Activated naive CD8-positive, alpha-beta T cell treated with anti-CD3 and anti-CD28 coated beads, Interleukin-2, amount 10 ng/mL, durations not matched to agents 7 days and 5 days (primary cell): ENCODE results near the gene HSD17B8. TPM values are rescaled to one million over a fixed set of nuclear protein-coding genes. Genes with fewer than 3 reads are reported as not detected.

ENCODE experiments used
- ATAC-seq: fragments of 150-1000 bp; cut with Tn5 transposase; one replicate; pipeline ENCODE4 v1.10.0; 2021; ENCODE audit warnings: low read depth, moderate library complexity
- POLR2A ChIA-PET: fragments of 350-600 bp; sonication (Branson Sonifier 250); formaldehyde crosslinking; loops from one replicate; lab custom pipeline; 2021; ENCODE audit warnings: antibody characterized with exemption; lab: Charles Lee
- DNase-seq: peaks from one replicate; pipeline ENCODE4 v3.0.0; 2021
- H3K27ac Mint-ChIP-seq: one replicate; pipeline ENCODE4 v1.8.0; 2022; ENCODE audit warnings: mild to moderate bottlenecking, mixed read lengths
- H3K27me3 Mint-ChIP-seq: one replicate; pipeline ENCODE4 v1.8.0; 2022; ENCODE audit warnings: mild to moderate bottlenecking, moderate library complexity, mixed read lengths
- H3K36me3 Mint-ChIP-seq: one replicate; pipeline ENCODE4 v1.8.0; 2021; ENCODE audit warnings: mild to moderate bottlenecking, mixed read lengths
- H3K4me1 Mint-ChIP-seq: one replicate; pipeline ENCODE4 v1.8.0; 2021; ENCODE audit warnings: mixed read lengths
- H3K4me3 Mint-ChIP-seq: one replicate; pipeline ENCODE4 v1.8.0; 2022; ENCODE audit warnings: mild to moderate bottlenecking, moderate library complexity, mixed read lengths
- H3K9me3 Mint-ChIP-seq: one replicate; pipeline ENCODE4 v1.8.0; 2021; ENCODE audit warnings: mixed read lengths
- total RNA-seq, 2 experiments: library from RNA; stranded (reverse); gene quantifications; one replicate each; pipeline ENCODE4 v1.2.3, GENCODE V29; 2021

HSD17B8 gene
- total RNA-seq, 2 experiments from 2014 or later = 21.1 to 21.8 TPM

DNA sequence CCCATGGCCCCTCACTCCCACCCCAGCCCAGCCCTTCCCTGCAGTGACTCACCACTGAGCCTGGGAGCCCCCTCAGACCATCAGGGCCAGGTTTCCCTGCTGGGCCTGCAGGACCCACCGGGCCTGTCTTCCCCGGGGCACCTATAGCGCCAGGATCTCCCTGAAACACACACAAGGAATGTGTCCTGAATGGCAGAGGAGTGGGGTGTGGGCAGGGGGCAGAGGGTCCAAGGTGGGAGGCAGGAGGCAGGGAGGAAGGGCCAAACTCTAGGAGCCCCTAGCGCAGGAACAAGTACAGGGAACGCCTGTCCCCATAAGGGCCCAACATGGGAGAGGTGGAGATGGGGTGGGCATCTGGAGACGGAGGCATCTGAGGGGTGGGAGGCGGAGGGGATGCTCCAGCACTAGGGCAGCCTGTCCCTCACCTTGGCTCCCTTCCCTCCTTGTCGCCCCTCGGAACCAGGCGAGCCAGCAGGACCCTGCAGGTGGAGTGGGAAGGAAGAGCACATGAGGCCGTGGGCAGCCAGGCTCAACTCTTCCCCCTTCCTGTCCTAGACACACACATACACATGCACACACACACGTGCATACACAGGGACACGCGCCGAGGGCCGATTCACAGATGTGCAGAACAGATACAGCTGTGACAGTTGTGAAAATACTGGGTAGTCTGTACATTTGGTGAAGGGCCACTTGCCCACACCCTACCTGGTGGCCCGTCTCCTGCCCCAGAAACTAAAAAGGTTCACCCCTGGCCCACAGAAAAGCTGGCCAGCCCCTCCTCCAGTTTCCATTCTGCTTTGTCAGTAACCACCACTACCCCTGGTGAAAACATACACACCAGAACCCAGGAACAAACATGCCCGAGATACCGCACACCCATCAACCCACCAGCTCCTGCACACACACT is 36.8 kb upstream of the HSD17B8 start:
- Mint-ChIP-seq H3K4me3 (no peak overlapping the region), H3K27me3 (no peaks in the 10 kb centered on the region), H3K36me3 (no peaks in the 10 kb centered on the region), H3K9me3 (no peaks in the 10 kb centered on the region), H3K27ac (no peak overlapping the region), H3K4me1 (no peaks in the 10 kb centered on the region)
- POLR2A ChIA-PET = no interaction called here
- no peak for DNase-seq
- ATAC-seq = no peak

DNA sequence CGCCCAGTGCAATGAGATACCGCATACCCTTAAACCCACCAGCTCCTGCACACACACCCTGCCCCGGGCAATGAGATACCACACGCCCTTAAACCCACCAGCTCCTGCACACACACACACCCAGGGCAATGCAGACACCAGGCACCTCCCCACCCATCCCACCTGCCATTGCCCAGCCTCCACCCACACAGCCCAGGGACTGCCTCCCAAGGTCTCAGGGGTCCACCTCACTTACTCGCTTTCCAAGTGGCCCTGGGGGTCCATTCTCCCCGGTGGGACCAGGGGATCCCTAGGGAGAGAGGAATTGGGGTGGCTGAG is 36.2 kb upstream of the HSD17B8 start:
- Mint-ChIP-seq H3K4me1 (no peaks in the 10 kb centered on the region), H3K4me3 (no peak overlapping the region), H3K27ac (no peak overlapping the region), H3K36me3 (no peaks in the 10 kb centered on the region), H3K27me3 (no peaks in the 10 kb centered on the region), H3K9me3 (no peaks in the 10 kb centered on the region)
- DNase-seq (no peak), ATAC-seq (no peak)
- POLR2A ChIA-PET = no interaction called here

DNA sequence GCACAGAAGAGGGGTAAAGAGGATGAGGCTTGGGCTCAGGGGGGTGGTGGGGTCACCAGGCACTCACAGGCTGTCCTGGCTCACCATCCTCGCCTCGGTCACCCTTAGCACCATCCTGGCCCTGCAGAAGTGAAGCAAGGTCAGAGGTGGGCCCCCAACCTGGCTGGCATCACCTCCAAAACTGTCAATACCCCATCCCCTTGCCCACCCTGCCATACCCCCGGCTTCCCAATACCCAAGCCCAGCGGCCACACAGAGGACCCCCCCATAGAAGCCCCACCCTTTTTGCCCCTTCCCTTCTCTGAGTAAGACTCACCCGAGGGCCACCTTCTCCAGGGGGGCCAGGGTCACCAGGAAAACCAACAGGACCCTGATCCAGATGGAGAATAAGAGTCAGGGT is 35.8 kb upstream of the HSD17B8 start:
- H3K9me3 Mint-ChIP-seq = no peaks in the 10 kb centered on the region
- H3K36me3 Mint-ChIP-seq = no peaks in the 10 kb centered on the region
- no peak for DNase-seq
- H3K4me3 Mint-ChIP-seq = no peak overlapping the region
- no peaks in the 10 kb centered on the region for H3K27me3 Mint-ChIP-seq
- POLR2A ChIA-PET = no interaction called here
- H3K4me1 Mint-ChIP-seq = no peaks in the 10 kb centered on the region
- ATAC-seq = no peak
- H3K27ac Mint-ChIP-seq = no peak overlapping the region

DNA sequence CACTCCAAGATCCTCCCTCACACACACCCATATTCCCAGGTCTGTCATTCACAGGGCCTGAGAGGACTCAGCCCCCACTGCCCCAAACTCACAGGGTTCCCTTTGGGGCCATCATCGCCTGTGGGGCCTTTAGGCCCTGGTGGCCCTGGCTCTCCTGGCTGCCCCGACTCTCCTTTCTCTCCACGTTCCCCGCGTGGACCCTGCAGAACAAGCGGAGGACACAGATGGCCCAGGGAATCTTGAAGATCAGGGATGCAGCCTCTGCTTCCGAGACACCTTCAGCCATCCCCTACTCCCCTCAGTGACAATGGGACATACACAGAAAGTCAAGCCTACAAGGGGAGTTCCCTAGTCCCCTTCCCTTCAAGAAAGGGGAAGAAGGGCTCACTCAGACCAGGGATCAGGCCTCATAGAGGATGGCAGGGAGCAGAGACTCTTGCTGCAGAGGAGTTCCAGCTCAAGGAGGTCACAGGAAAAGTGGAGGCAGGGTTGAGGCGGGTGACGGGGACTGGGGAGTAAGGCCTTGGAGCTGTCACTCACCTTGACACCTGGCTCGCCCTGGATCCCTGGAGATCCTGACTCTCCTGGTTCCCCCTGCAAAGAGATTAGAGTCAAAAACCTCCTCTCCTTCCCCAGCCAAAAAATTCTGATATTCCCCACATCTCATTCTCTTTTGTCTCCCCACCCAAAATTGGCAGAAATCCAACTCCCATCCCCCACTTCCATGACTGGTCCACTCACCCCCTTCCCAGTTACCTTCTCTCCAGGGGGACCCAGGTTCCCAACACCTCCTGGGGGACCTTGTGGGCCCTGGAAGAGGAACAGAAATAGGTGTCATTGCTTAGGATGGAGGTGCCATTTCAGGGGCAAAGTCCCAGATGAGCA is 34.9 kb upstream of the HSD17B8 start:
- H3K4me3 Mint-ChIP-seq = no peak overlapping the region
- no peaks in the 10 kb centered on the region for H3K9me3 Mint-ChIP-seq
- no peaks in the 10 kb centered on the region for H3K4me1 Mint-ChIP-seq
- ATAC-seq (no peak), DNase-seq (no peak)
- no peaks in the 10 kb centered on the region for H3K36me3 Mint-ChIP-seq
- H3K27ac Mint-ChIP-seq = peak overlapping the region; percentile 36
- POLR2A ChIA-PET = no interaction called here
- H3K27me3 Mint-ChIP-seq = no peaks in the 10 kb centered on the region

DNA sequence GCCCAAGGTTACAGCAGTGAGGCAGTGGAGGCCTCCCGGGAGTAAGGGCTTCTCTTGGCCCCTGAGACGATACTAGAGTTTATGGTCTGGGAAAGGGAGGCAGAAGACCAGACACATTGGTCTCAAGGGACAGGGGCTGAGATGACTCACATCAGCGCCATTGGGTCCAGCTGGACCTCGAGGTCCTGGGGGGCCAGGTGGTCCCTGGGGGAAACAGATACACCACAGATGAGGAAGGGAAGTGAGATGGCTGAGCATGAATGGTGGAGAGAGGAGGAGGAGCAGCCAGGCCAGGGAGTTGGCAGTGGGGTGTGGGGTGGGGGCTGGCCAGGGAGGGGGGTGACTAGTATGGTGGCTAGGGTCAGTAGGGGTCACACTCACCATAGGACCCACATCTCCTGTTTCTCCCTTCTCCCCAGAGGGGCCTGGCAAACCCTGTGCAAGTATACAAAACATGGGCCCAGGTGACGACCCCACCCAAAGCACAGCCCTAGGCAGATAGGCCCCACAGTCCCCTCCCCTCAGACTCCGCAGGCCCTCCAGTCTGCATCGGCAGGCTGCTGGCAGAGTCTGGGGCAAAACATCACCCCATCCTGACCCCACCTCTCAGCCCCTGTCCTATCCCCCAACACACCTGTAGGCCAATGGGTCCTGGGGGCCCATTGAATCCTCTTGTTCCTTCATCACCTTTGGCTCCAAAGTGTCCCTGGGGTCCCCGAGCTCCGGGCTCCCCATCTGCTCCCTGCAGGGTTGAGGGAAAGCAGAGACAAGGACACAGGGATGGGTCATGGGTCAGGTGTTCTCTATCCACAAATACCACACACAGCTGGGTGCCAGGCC is 34.1 kb upstream of the HSD17B8 start:
- Mint-ChIP-seq H3K4me1 (no peaks in the 10 kb centered on the region), H3K9me3 (no peaks in the 10 kb centered on the region), H3K27me3 (no peaks in the 10 kb centered on the region), H3K36me3 (no peaks in the 10 kb centered on the region), H3K27ac (no peak overlapping the region), H3K4me3 (no peak overlapping the region)
- ATAC-seq (no peak), DNase-seq (no peak)
- POLR2A ChIA-PET = no interaction called here

DNA sequence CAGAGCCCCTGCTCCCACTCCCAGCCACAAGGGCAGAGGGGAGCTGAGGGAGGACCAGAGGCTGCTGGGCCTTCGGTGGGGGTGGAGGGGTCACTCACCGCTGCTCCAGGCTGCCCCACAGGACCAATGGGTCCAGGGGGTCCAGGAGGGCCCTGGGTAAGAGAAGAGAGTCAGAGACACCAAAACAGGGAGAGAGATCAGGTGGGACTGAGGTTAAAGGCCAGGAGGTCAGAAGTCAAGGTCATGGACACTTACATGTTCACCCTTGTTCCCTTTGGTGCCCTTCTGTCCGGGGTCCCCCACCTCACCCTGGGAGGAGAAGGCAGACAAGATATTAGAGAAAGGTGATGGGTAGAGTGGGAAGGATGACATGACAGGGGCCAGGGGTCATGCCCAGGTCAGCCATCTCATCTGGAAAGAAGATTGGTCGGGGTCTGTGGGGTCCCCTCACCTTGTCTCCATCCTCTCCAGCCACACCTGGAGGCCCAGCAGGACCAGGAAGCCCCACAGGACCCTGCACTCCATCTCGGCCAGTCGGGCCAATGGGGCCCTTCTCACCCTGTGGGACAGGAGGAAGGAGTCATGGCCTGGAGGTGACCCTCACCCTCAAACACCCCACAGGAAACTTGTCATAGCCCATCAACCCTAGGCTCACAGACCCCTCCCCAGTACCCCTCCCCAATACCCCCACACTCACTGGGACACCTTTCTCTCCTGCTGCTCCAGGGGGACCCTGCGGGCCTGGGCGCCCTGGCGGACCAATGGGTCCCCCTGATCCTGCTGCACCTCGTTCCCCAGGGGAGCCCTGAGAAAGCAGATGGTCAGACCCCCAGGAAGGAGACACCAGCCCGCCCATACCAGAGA is 33.2 kb upstream of the HSD17B8 start:
- Mint-ChIP-seq H3K27ac (no peak overlapping the region), H3K4me1 (no peaks in the 10 kb centered on the region), H3K36me3 (no peaks in the 10 kb centered on the region), H3K27me3 (no peaks in the 10 kb centered on the region), H3K4me3 (no peak overlapping the region), H3K9me3 (no peaks in the 10 kb centered on the region)
- ATAC-seq (no peak), DNase-seq (no peak)
- POLR2A ChIA-PET = no interaction called here

DNA sequence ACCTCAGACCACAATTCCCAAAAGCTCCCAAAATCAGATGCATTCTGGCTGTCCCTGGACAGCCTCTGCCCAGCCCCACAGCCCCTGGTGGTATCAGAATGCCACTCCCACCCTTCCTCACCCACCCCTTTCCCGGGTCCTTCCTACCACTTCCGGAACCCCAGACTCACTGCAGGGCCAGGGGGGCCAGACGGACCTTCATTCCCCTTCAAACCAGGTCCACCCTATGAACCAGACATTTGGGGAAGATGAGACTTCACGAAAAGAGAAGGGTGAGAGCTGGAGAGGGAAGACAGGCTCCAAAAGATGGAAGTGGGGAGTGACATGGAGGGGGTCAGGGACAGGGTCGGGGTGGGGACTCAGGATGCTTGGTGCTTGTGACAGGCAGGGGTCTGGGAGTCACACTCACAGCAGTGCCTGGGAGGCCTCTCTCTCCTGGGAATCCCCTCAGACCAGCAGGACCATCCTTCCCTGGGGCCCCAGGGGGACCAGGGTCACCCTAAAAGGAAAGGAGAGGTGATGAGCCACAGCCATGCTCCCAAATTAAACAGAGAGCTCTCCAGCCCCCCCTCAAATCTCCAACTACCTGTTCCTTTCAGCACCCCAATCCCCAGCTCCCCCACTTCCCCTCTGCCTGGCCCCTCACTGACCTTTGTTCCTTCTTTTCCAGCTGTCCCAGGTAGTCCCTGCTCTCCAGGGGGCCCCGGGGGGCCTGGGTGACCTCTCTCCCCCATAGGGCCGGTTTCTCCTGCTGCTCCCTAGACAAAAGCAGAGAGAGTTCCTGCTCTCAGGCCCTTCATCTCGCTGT is 32.4 kb upstream of the HSD17B8 start:
- POLR2A ChIA-PET = no interaction called here

DNA sequence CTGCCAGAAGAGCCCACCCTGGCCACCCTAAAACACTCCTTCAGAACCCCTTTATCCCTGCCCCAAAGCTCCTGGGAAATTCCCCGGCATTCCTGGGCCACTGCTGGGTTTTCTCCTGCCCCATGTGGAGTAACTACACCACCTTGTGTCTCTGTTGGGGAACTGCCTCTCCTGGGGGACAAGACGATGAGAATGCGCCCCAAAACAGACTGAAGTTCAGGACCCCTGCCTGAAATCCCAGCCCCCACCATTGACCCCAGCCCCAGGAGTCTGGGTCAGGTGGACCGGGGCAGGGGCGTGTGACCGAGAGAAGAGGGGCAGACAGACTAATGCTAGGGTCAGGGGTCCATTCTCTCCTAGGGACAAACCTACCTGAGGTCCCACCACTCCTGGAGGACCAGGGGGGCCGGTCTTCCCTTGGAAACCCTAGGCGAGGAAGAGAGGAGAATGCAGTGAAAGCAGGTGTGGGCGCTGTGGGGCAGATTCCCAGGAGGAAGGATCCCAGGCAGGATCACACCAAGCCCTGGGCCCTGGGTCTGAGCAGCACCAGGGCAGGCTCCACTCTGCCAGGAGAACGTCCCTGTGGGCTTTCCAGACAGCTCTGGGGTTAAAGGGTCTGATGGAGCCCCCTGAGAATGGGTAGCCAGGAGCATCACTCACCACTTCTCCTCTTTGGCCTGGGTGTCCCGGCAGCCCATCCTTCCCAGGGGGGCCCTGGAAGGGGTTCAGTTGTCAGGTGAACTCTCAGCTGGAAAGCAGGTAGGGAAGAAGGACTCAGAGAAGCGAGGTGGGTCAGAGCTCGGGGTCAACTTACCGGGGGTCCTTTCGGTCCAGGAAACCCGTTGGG is 31.5 kb upstream of the HSD17B8 start:
- Mint-ChIP-seq H3K9me3 (no peaks in the 10 kb centered on the region), H3K27ac (no peak overlapping the region), H3K4me3 (no peak overlapping the region), H3K27me3 (no peaks in the 10 kb centered on the region), H3K4me1 (no peaks in the 10 kb centered on the region), H3K36me3 (no peaks in the 10 kb centered on the region)
- no peak for DNase-seq
- POLR2A ChIA-PET = no interaction called here
- ATAC-seq = no peak

More for the DNA sequence above, 32.4 kb upstream of the HSD17B8 start:
- Mint-ChIP-seq H3K27me3 (no peaks in the 10 kb centered on the region), H3K4me3 (no peak overlapping the region), H3K36me3 (no peaks in the 10 kb centered on the region), H3K4me1 (no peaks in the 10 kb centered on the region), H3K27ac (no peak overlapping the region), H3K9me3 (no peaks in the 10 kb centered on the region)
- DNase-seq = no peak
- no peak for ATAC-seq

DNA sequence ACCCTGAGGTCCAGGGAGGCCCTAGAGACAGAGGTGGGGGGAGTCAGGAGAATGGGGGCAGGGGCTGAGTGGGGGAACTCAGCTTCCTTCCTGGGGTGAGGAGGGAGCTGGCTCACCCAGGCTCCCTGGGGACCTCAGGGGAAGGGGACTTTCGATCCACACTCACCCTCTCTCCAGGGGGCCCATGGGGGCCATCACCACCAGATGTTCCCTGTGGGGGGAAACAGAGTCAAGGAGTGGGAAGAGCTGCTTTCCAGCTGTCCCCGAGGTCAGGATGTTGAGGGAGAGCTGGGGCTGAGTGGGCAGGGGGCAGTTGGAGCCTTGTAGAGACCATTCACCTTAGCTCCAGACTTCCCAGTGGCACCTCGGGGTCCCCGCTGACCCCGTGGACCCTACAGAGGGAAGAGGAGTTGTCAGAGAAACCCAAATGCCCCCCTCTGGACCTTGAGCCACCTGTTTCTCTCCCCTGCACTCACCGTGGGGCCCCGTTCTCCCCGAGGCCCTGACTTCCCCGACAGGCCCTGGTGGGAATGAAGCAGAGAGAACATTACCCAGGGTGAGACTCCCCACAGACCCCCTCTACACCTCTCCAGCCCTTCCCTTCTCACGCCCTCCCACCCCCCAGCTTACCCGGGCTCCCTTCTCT is 30.8 kb upstream of the HSD17B8 start:
- ATAC-seq = no peak
- no peak overlapping the region for H3K4me3 Mint-ChIP-seq
- H3K4me1 Mint-ChIP-seq = no peaks in the 10 kb centered on the region
- no peak for DNase-seq
- H3K36me3 Mint-ChIP-seq = no peaks in the 10 kb centered on the region
- H3K27ac Mint-ChIP-seq = no peak overlapping the region
- no peaks in the 10 kb centered on the region for H3K9me3 Mint-ChIP-seq
- POLR2A ChIA-PET = interaction anchor here (1.4 kb wide), 1 partner anchor 24 kb away, joined by 3 read pairs; no protein-coding TSS in a partner anchor
- no peaks in the 10 kb centered on the region for H3K27me3 Mint-ChIP-seq

DNA sequence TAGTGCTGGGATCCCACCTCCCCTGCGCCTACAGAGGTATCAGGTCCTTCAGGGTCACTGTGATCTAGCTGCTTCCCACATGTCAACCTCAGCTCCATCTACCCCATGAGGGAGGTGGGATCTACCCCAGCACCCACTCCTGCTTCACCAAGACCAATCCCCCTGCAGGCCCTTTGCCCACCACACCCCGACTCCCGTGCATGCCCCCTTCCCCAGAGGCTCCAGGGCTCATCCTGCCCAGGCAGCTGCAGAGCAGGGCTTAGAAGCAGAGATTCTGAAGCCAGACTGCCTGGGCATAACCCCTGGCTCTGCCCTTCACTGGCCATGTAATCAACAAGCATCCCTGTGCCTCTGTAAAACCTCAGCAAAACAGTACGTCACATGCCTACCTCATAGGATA is 29.7 kb upstream of the HSD17B8 start:
- POLR2A ChIA-PET = interaction anchor here (1.4 kb wide), 1 partner anchor 23 kb away, joined by 3 read pairs; no protein-coding TSS in a partner anchor

More for the DNA sequence above, 29.7 kb upstream of the HSD17B8 start:
- Mint-ChIP-seq H3K9me3 (no peaks in the 10 kb centered on the region), H3K4me3 (no peak overlapping the region), H3K27ac (no peak overlapping the region), H3K4me1 (no peaks in the 10 kb centered on the region), H3K36me3 (no peaks in the 10 kb centered on the region), H3K27me3 (no peaks in the 10 kb centered on the region)
- ATAC-seq (no peak), DNase-seq (no peak)
